Measurements from ENCODE around the gene ZC3H8. TPM values are rescaled to one million over a fixed set of nuclear protein-coding genes. Genes with fewer than 3 reads are reported as not detected.

Gene ZC3H8
- total RNA-seq, 1 donor from 2014 or later, result 12.0 TPM

DNA sequence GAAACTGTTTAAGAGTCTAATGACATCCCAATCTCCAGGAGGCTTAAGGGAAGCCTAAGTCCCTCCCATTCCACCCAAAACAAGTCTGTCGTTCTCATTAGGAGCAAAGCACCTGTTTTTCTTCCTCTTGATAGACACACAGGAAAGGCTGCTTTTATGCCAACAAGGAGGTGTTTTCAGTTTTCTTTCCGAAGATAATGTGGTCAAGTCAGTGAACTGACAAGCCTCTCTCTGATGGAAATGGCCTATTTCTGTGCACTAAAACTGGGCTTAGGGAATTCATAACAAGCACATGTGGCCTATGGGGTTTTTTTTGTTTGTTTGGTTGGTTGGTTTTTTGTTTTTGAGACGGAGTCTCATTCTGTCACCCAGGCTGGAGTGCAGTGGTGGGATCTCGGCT is 80.5 kb downstream of the ZC3H8 start:
- intact Hi-C loops (cut with DNase I), result no loop called here
- ATAC-seq (ENCODE audit: poor library complexity) (no peak), DNase-seq (no peak)

- peak; percentile 12 for ATAC-seq (ENCODE audit: poor library complexity)
- intact Hi-C loops (cut with DNase I), result no loop called here
These were observed 81.1 kb downstream of the ZC3H8 start for GRCh38 chr2:112173646-112174319.

DNA sequence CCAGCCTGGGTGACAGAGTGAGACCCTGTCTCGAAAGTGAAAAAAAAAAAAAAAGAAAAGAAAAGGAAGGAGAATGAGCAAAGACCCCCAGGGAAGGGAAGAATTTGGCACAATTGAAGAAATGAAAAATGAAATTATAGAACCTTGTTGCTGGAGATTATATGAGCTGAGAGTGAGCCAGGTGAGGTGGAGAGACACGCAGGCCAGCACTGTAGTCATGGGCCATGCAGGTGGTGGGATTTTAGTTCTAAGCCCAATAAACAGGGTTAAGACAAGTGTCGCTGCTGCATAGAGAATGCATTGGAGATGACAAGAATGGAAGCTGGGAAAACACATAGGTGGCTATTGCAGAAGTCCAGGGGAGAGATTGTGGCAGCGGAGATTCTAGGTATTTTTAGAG is 84.3 kb downstream of the ZC3H8 start:
- intact Hi-C loops (cut with DNase I), result no loop called here
- no peak for ATAC-seq (ENCODE audit: poor library complexity)
- no peak for DNase-seq

More at GRCh38 chr2:112173646-112174319, 81.1 kb downstream of the ZC3H8 start:
- no peak for DNase-seq

GRCh38 chr2:112168422-112169124 is 86.3 kb downstream of the ZC3H8 start:
- DNase-seq (no peak), ATAC-seq (ENCODE audit: poor library complexity) (no peak)
- intact Hi-C loops (cut with DNase I), result no loop called here

DNA sequence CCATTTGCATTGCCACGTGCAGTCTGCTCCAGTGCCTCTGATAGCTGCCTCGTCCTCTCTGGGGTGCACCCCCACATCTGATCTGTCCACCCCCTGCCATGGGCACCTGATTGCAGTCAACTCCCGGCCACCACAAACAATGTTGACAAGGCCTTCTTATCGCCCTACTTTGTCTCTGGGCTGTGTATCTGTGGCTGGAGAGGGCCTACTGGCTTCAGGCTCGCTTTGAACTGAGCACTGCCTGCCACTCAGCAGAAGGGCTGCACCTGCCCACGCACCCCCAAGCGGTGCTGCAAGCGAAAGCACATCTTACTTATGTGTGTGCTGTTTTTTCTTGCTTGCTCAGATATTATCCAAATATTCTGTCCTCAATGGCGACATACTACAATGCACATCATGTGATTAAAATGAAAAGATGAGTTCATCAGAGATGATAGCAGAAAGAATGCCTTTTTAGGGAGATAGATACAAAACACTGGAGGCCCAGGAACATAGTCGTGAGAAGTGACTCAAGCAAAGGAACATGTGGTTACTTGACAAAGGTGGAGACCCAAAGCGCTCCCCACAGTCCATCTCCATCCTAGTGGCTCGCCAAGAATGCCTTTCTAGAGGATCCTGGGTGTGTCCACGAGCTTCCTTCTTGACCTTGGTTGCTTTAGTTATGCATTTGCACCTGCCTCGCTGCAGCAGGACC is 87.9 kb downstream of the ZC3H8 start:
- no peak for ATAC-seq (ENCODE audit: poor library complexity)
- no peak for DNase-seq
- intact Hi-C loops (cut with DNase I), result no loop called here

DNA sequence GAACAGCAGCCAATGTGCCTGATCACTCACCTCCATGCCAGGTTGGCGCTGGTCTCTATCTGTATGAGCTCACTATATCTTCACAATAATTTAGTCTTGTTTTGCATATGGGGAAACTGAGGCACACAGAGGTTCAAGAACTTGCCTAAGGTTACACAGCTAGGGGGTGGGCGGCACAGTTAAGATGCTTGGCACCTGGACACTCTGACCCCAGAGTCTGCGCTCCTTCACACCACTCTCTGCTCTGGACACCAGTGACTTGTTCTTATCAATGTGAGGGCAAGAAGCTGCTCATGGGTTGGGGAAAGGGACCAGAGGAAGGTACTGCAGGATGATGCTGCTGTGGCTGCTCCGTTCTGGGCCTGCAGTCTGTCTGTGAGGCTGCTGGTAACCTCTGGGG is 89.5 kb downstream of the ZC3H8 start:
- no peak for DNase-seq
- intact Hi-C loops (cut with DNase I), result no loop called here
- ATAC-seq (ENCODE audit: poor library complexity), result no peak

GRCh38 chr2:112164876-112165275 is 90.0 kb downstream of the ZC3H8 start:
- ATAC-seq (ENCODE audit: poor library complexity) (no peak), DNase-seq (no peak)
- intact Hi-C loops (cut with DNase I), result no loop called here

DNA sequence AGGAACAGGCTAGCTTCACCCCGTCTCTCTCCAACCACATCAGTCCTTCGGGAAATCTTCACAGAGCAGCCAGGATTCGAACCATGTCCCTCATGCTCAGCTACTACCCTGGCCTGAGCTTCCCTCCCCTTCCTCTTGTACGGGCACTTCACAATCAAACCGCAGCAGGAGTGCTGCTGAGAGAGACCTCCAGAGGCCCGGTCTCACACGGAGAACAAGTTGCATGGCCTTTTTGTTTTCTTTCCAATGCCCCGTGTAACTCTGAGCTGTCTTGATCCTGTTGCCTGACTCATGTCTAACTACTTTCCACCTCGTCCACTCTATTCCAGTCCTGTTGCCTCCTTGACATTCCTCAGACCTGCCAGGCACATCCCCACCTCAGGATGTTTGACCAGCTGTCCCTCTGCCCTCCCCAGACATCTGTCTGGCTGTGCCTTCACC is 91.3 kb downstream of the ZC3H8 start:
- ATAC-seq (ENCODE audit: poor library complexity) (no peak), DNase-seq (no peak)
- intact Hi-C loops (cut with DNase I), result no loop called here

DNA sequence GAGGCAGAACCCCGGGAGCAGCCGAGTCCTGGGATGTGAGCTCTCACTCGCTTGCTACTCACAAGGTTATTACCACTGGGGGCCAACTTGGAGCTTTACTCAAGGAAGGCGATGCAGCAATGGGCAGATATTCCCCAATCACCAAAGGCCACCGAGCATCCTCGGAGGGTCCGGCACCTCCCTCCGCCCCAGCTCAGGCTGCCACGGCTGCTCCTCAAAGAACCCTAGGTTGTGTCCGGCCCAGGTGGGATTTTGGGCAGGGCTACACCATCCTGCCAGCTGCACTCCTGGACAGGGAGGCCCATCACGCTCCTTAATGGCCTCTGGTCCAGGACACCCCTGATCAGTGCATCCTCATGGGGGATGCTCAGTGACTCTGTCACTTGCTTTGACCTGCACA is 91.9 kb downstream of the ZC3H8 start:
- ATAC-seq (ENCODE audit: poor library complexity) (no peak), DNase-seq (no peak)
- intact Hi-C loops (cut with DNase I), result no loop called here

DNA sequence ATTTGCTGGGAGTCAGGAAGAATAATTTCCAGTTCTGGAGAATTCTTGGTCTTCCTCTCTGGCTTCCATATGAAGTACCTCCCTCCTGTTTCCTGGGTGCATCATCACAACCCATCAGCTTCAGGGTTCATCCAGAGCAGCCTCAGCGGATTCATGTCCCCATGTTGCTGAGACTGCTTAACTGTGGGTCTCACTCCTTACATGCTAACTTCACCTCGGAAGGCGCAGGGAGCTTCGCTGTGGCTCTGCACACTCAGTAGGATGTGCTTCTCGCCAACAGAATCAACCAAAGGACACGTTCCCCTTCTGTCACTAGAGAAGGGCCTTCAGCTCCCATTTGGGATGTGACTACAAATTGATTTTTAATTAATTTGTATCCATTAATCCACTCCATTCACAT is 92.5 kb downstream of the ZC3H8 start:
- no peak for DNase-seq
- intact Hi-C loops (cut with DNase I), result no loop called here
- no peak for ATAC-seq (ENCODE audit: poor library complexity)

Other genes starting within 250 kb of the ZC3H8 start
- 6.0 TPM for gene TMEM87B, start 199.8 kb downstream of the ZC3H8 start, total RNA-seq
- gene FBLN7, start 116.7 kb downstream of the ZC3H8 start, total RNA-seq, result 0.38 TPM
- gene ZC3H6, start 20.6 kb upstream of the ZC3H8 start, total RNA-seq, result 18.7 TPM
- gene RGPD8, start 178.6 kb upstream of the ZC3H8 start, total RNA-seq, result 5.2 TPM
- 47.9 TPM for gene TTL, start 227.1 kb upstream of the ZC3H8 start, total RNA-seq

Data from Right ventricle myocardium superior (tissue), 1 donor.